Hematopoietic multipotent progenitor cell treated with erythropoietin and hydrocortisone succinate and interleukin-3 and kit ligand, for 4 days (in vitro differentiated cells): Measurements from ENCODE around the gene RSRC1.
"Not testable (repeated sequence)": the region's sequence is repeated elsewhere in the genome, so short reads cannot be mapped to it uniquely, and the experiment has no call there.

Source experiments
- DNase-seq: peaks from one replicate; pipeline ENCODE4 v3.0.0-alpha.2; 2015

RSRC1 gene

GRCh38 chr3:158479051-158479450 lies 369.2 kb downstream of the RSRC1 start:
- DNase-seq: no peak

GRCh38 chr3:158483701-158484235 lies 373.9 kb downstream of the RSRC1 start:
- DNase-seq: no peak

- peak; percentile 55 for DNase-seq
Measured at GRCh38 chr3:158486200-158486599, 376.3 kb downstream of the RSRC1 start.

DNA sequence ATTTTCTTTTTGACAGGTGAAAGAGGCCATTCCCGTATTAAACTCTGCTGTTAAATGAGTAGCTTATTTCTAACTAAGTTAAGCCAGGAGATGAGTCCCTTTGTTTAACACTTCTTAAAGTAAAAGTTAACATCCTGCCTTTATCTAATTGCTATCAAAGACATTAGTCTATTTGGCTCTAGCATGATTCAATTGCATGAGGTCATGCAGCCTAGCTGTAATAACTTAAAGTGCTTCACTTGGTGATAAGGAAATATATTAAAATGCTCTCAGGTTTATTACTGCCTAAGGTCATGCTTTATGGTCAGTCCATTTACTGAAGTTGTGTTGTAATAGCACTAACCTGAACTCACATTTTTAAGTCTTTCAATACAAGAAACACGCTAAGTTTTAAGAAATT lies 378.8 kb downstream of the RSRC1 start:
- no peak for DNase-seq

DNA sequence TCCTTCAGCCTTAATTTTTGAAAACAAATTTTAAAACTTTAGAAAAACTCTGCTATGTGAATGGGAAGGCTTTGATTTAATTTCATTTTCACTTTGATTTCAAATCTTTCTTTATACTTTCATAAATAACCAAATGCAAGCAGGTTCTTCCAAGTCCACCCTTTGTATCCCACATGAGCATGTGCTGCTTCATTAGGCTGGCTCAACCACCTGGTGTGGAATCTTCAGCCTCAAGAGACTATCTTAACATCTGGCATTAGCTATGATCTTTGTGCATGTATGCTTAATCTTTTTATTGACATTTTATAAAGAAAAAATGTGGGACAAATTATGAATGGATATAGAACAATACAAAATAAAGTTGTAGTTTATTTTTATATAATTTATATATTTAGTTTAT lies 379.3 kb downstream of the RSRC1 start:
- DNase-seq: no peak

GRCh38 chr3:158491968-158492367 lies 382.1 kb downstream of the RSRC1 start:
- DNase-seq: no peak

GRCh38 chr3:158492685-158493084 lies 382.8 kb downstream of the RSRC1 start:
- DNase-seq: peak; percentile 16

DNA sequence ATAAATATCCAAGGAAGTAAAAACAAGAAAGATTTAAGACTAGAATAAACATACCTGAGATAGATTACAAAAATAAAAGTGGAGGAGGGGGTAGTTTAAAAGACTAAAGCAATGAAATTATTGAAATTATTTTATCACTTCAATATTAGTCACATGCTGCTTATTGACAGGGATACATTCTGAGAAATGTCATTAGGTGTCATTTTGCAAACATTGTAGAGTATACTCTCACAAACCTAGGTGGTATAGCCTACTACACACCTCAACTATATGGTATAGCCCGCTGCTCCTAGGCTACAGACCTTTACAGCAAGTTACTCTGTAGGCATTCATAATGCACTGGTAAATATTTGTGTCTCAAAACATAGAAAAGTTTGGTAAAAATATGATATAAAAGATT lies 384.0 kb downstream of the RSRC1 start:
- DNase-seq: no peak

- peak; percentile 77 for DNase-seq
Measured at GRCh38 chr3:158494673-158495072, 384.8 kb downstream of the RSRC1 start.

DNA sequence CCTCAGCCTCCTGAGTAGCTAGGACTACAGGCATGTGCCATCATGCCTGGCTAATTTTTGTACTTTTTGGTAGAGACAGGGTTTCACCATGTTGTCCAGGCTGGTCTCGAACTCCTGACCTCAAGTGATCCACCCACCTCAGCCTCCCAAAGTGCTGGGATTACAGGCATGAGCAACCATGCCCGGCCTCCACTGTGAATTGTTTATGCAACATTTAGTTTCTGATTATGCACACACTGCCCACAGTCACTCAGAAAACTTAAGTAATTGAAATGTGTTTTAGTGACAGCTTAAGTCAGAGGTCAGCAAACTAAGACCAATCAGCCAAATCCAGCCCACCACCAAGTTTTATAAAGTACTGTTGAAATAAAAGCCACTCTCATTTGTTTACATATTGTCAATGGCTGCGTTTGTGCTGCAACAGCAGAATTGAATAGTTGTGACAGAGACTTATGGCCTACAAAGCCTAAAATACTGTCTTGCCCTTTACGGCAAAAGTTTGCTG lies 385.6 kb downstream of the RSRC1 start:
- not testable (repeated sequence) for DNase-seq

GRCh38 chr3:158505117-158505516 lies 395.2 kb downstream of the RSRC1 start:
- DNase-seq: no peak

GRCh38 chr3:158506456-158506855 lies 396.6 kb downstream of the RSRC1 start:
- DNase-seq: peak; percentile 78

- peak; percentile 38 for DNase-seq
Measured at GRCh38 chr3:158508481-158508880, 398.6 kb downstream of the RSRC1 start.

GRCh38 chr3:158509891-158510290 lies 400.0 kb downstream of the RSRC1 start:
- DNase-seq: peak; percentile 21

DNA sequence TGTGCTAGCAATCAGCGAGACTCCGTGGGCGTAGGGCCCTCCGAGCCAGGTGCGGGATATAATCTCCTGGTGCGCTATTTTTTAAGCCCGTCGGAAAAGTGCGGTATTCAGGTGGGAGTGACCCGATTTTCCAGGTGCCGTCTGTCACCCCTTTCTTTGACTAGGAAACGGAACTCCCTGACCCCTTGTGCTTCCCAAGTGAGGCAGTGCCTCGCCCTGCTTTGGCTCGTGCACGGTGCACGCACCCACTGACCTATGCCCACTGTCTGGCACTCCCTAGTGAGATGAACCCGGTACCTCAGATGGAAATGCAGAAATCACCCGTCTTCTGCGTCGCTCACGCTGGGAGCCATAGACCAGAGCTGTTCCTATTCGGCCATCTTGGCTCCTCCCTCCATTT lies 406.8 kb downstream of the RSRC1 start:
- DNase-seq: not testable (repeated sequence)

- no peak for DNase-seq
Measured at GRCh38 chr3:158519776-158520175, 409.9 kb downstream of the RSRC1 start.

- DNase-seq: no peak
Measured at GRCh38 chr3:158520433-158520832, 410.5 kb downstream of the RSRC1 start.

GRCh38 chr3:158522221-158523136 lies 412.6 kb downstream of the RSRC1 start:
- DNase-seq: no peak

DNA sequence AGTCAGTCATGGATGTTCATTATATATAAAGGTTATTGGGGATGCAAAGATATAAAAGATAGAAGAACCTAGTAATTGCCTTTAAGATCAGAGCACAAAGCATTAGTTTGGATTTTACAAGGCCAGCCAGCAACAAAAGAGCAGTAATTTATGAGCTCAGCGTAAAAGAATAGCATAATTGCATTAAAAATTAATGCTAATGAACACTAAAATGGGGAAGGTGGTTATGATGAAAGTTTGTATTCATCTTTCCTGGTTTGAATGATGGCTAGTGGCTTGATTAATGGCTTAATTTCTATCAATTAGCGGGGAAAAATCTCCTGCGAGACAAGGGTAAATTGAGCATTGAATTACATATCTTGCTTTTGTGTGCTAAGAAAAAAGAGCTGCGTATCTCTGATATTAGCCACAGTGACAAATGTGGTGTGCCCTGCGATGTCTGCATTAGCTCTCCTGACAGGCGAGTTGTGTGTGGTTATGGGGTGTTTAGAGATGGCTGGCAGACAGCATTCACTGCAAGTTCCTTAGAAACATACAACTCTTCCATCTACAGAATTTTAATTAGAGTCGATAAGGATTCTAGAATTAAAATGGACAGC lies 418.3 kb downstream of the RSRC1 start:
- peak; percentile 19 for DNase-seq

- DNase-seq: no peak
Measured at GRCh38 chr3:158531334-158531733, 421.4 kb downstream of the RSRC1 start.

DNA sequence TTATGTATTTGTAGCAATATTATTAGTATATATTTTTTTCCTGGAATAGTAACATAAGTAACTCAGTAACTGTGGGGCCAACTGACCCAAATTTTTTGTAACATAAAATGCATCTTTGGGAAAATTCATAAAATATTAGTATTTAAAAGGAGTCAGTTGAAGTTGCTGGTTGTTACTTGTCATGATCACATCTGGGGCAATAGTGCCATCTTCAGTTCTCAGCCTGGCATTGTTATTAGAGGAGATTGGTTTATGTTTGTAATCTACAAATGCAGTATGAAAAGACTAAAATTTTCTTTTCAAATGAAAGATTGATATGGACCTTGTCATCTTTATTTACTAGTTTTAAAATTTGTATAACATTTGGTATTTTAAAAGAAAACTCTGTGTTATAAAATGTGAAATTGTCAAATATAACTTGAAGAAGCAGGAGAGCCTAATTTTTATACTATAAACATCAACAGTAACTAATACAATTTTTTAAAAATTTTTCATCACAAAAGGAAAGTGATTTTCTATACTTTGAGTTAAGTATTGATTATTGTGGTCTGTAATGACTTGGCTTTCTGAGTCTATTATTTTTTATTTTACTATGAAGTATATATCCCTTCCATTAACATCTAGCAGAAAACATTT lies 422.3 kb downstream of the RSRC1 start:
- peak; percentile 82 for DNase-seq

DNA sequence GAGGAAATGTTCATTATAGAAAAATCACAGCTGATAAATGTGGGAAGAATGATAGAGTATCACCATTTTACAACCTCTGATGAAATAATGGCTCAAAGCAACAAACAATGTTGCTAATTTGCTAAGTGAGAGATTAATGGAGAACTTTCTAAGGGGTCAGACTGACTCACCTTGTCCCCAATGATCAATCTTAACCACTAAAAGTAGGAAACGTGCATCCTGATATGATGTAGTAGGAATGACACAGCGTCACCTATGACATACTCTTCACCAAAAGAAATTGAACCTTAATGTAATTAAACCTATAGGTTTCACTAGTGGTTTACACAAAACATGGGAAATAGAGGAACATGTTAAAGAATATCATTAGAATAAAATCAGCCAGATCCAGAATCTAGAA lies 426.0 kb downstream of the RSRC1 start:
- no peak for DNase-seq

GRCh38 chr3:158539414-158540014 lies 429.6 kb downstream of the RSRC1 start:
- peak; percentile 86 for DNase-seq
